Skeletal muscle satellite cell (primary cell): ENCODE measurements around the gene PPIC. TPM values are rescaled to one million over a fixed set of nuclear protein-coding genes. Genes with fewer than 3 reads are reported as not detected.
"Not testable (repeated sequence)": the region's sequence is repeated elsewhere in the genome, so short reads cannot be mapped to it uniquely, and the experiment has no call there.

ENCODE experiments used
- H3K27me3 ChIP-seq: 2 replicates; pipeline ENCODE4 v1.7.0; 2013; ENCODE audit warnings: low read length; ENCODE audit not compliant: control insufficient read depth, insufficient read depth
- H3K36me3 ChIP-seq: 2 replicates; pipeline ENCODE4 v1.7.0; 2013; ENCODE audit warnings: mild to moderate bottlenecking, control low read depth, low read length; ENCODE audit not compliant: insufficient read depth
- H3K4me1 ChIP-seq: 2 replicates; pipeline ENCODE4 v1.7.0; 2013; ENCODE audit warnings: low read length; ENCODE audit not compliant: control insufficient read depth, insufficient read depth
- H3K4me2 ChIP-seq: 2 replicates; pipeline ENCODE4 v1.7.0; 2013; ENCODE audit warnings: mild to moderate bottlenecking, low read length
- H3K4me3 ChIP-seq: 2 replicates; pipeline ENCODE4 v1.7.0; 2013; ENCODE audit warnings: low read length
- H3K9ac ChIP-seq: 2 replicates; pipeline ENCODE4 v1.7.0; 2013; ENCODE audit warnings: mild to moderate bottlenecking, low read depth, low read length, moderate library complexity
- H3K9me3 ChIP-seq: replicated peaks from 2 replicates; pipeline ENCODE4 v1.7.0; 2013; ENCODE audit warnings: mild to moderate bottlenecking, control low read depth, low read length
- small RNA-seq: library from RNA; depleted of rRNA; stranded (forward); fragments of <200 nt; gene quantifications from one replicate; pipeline ENCODE3, GENCODE V24; 2012

PPIC gene

GRCh38 chr5:122978068-122978467 lies 58.5 kb downstream of the PPIC start:
- no peak overlapping the region for H3K9ac ChIP-seq
- no peak overlapping the region for H3K4me2 ChIP-seq
- H3K9me3 ChIP-seq = no peaks in the 10 kb centered on the region
- H3K4me1 ChIP-seq = peaks cover 3% of the 10 kb centered on the region
- H3K36me3 ChIP-seq = no peaks in the 10 kb centered on the region
- no peaks in the 10 kb centered on the region for H3K27me3 ChIP-seq
- H3K4me3 ChIP-seq = no peak overlapping the region

GRCh38 chr5:122977319-122977718 lies 59.2 kb downstream of the PPIC start:
- Histone ChIP-seq H3K27me3 (no peaks in the 10 kb centered on the region), H3K4me2 (no peak overlapping the region)

GRCh38 chr5:122974251-122974650 lies 62.3 kb downstream of the PPIC start:
- not testable (repeated sequence) for H3K4me3 ChIP-seq, H3K4me2 ChIP-seq, H3K27me3 ChIP-seq, H3K9ac ChIP-seq, H3K36me3 ChIP-seq, H3K9me3 ChIP-seq, H3K4me1 ChIP-seq

More at GRCh38 chr5:122977319-122977718, 59.2 kb downstream of the PPIC start:
- H3K4me3 ChIP-seq = no peak overlapping the region
- no peaks in the 10 kb centered on the region for H3K9me3 ChIP-seq
- no peak overlapping the region for H3K9ac ChIP-seq
- H3K36me3 ChIP-seq = no peaks in the 10 kb centered on the region
- peaks cover 4% of the 10 kb centered on the region for H3K4me1 ChIP-seq

- not testable (repeated sequence) for H3K4me2 ChIP-seq, H3K4me3 ChIP-seq, H3K4me1 ChIP-seq, H3K9me3 ChIP-seq, H3K9ac ChIP-seq, H3K27me3 ChIP-seq, H3K36me3 ChIP-seq
Observed at GRCh38 chr5:122973759-122974158, 62.8 kb downstream of the PPIC start.

Small RNA genes lying within 50 kb of the gene (small RNA-seq; reads per million reads assigned to genes)
- not detected for gene RN7SL689P
- gene RN7SL711P = not detected
